Measurements from ENCODE around the gene ADAMTS13.

ADAMTS13 gene

DNA sequence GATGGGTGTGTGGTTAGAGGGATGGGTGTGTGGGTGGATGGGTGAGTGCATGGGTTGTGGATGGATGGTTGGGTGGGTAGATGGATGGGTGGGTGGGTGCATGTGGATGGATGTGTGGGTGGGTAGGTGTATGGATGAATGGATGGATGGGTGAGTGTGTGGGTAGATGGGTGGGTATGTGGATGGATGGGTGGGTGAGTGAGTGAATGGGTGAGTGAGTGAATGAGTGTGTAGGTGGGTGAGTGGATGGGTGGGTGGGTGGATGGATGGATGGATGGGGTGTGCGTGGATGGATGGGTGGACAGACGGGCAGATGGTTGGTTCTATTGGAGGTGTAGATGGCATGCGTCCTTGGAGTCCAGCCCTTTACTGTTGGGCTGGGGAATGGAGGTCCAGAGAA, 28.8 kb upstream of the ADAMTS13 start:
- Histone ChIP-seq H3K9me3 (ENCODE audit: control insufficient read depth, low read length) (peaks cover 4% of the 10 kb centered on the region), H3K4me3 (ENCODE audit: extremely low read depth, insufficient read depth, low read length, poor library complexity, severe bottlenecking) (no peak overlapping the region), H3K4me1 (ENCODE audit: control insufficient read depth, insufficient read depth, low read length, poor library complexity, severe bottlenecking) (no peaks in the 10 kb centered on the region), H3K36me3 (ENCODE audit: control insufficient read depth, insufficient read depth, low read length) (no peaks in the 10 kb centered on the region), H3K27ac (ENCODE audit: low read depth, low read length, severe bottlenecking) (no peak overlapping the region)
- WGBS, 2 experiments (ENCODE audit: insufficient coverage in 2 of 2), result 83 to 92% methylated on average over 2 to 3 of the region's 3 CpGs

DNA sequence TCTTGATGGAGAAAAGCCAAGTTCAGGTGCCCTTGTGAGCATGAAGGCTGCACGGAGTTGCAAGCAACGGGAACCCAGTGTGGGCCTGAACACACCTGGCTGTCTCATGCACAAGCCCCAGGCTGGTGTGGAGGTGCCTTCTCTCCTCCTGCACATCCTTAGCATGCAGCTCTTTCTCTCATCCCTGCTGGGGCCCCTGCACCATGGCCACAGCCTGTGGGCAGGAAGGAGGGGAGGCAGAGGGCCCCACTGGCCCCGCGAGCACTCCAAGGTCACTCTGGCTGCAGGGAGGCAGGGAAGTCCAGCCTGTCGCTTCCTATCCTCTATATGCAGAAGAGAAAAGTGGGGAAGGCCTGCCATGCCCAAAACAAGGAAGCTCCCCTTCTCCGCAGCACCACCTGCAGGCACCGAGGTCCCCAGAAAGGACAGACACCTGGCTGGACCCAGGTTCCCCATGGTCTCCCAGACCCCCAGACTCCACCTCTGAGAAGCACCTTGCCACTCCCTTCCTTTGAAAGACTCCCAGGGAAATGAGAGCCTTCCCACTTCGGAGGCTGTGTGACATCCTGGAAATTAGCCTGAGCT, 27.4 kb upstream of the ADAMTS13 start:
- Histone ChIP-seq H3K9me3 (ENCODE audit: control insufficient read depth, low read length) (peaks cover 4% of the 10 kb centered on the region), H3K36me3 (ENCODE audit: control insufficient read depth, insufficient read depth, low read length) (no peaks in the 10 kb centered on the region), H3K27ac (ENCODE audit: low read depth, low read length, severe bottlenecking) (no peak overlapping the region), H3K4me1 (ENCODE audit: control insufficient read depth, insufficient read depth, low read length, poor library complexity, severe bottlenecking) (no peaks in the 10 kb centered on the region), H3K4me3 (ENCODE audit: extremely low read depth, insufficient read depth, low read length, poor library complexity, severe bottlenecking) (no peak overlapping the region)
- WGBS, 2 experiments (ENCODE audit: insufficient coverage in 2 of 2), result 56 to 75% methylated on average over 6 to 7 of the region's 8 CpGs

DNA sequence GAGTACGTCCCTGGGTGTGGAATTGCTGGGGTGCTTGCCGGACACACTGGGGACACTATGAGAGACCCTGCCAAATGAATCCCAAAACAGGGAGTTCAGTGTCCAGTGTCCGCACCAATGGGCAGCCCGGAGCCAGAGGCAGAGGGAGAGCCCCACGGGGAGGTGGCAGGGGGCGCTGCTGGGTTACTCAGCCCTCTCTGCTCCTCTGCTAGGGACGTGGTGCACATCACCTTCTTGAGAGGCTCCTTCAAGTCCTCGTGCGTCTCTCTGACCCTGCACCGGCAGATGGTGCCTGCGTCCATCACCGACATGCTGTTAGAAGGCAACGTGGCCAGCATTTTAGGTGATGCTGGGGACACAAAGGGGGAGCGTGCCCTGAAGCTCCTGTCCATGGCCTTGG, 25.2 kb upstream of the ADAMTS13 start:
- WGBS, 2 experiments (ENCODE audit: insufficient coverage in 2 of 2), result 35 to 39% methylated on average over 14 of the region's 14 CpGs
- Histone ChIP-seq H3K27ac (ENCODE audit: low read depth, low read length, severe bottlenecking) (no peak overlapping the region), H3K9me3 (ENCODE audit: control insufficient read depth, low read length) (no peaks in the 10 kb centered on the region), H3K4me3 (ENCODE audit: extremely low read depth, insufficient read depth, low read length, poor library complexity, severe bottlenecking) (no peak overlapping the region), H3K36me3 (ENCODE audit: control insufficient read depth, insufficient read depth, low read length) (no peaks in the 10 kb centered on the region), H3K4me1 (ENCODE audit: control insufficient read depth, insufficient read depth, low read length, poor library complexity, severe bottlenecking) (no peaks in the 10 kb centered on the region)

DNA sequence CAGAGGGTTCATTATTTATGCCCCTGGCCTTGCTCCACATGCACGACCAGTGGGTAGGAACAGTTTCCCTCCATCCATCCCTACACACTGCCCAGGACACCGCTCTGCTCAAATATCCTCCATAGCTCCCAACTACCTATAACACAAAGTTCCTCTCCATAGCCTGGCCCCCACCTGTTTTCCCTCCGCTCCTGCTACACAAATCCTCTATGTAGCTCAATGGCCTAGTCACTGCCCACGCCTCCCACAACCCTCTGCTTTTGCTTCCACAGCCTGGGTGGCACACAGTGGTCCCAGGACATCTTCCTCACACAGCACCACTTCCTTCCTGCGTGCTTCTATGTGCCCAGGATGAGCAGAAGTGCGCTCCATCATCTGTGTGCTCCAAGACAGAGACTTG, 24.8 kb upstream of the ADAMTS13 start:
- Histone ChIP-seq H3K36me3 (ENCODE audit: control insufficient read depth, insufficient read depth, low read length) (no peaks in the 10 kb centered on the region), H3K27ac (ENCODE audit: low read depth, low read length, severe bottlenecking) (no peak overlapping the region), H3K4me1 (ENCODE audit: control insufficient read depth, insufficient read depth, low read length, poor library complexity, severe bottlenecking) (no peaks in the 10 kb centered on the region), H3K9me3 (ENCODE audit: control insufficient read depth, low read length) (no peaks in the 10 kb centered on the region), H3K4me3 (ENCODE audit: extremely low read depth, insufficient read depth, low read length, poor library complexity, severe bottlenecking) (no peak overlapping the region)
- WGBS, 2 experiments (ENCODE audit: insufficient coverage in 2 of 2), result 86 to 92% methylated on average over 3 to 6 of the region's 6 CpGs

DNA sequence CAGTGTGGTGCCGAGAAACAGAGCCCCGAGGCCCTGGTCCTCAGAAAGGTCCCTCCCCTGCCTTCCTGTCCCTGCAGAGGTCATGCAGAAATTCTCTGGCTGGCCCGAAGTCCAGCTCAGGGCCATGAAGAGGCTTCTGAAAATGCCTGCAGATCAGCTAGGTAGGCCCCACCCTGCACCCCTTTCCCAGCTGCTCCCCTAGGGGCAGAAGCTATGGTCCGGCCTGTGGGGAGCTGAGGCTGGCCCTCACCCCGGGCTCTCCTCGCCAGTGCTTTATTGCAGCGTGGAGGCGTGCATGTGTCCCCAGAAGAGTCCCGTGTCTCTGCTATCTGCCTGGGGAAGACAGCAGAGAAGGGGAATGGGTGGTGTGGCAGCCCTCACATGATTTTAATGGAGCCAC, 24.3 kb upstream of the ADAMTS13 start:
- Histone ChIP-seq H3K4me3 (ENCODE audit: extremely low read depth, insufficient read depth, low read length, poor library complexity, severe bottlenecking) (no peak overlapping the region), H3K9me3 (ENCODE audit: control insufficient read depth, low read length) (no peaks in the 10 kb centered on the region), H3K36me3 (ENCODE audit: control insufficient read depth, insufficient read depth, low read length) (no peaks in the 10 kb centered on the region), H3K27ac (ENCODE audit: low read depth, low read length, severe bottlenecking) (no peak overlapping the region), H3K4me1 (ENCODE audit: control insufficient read depth, insufficient read depth, low read length, poor library complexity, severe bottlenecking) (no peaks in the 10 kb centered on the region)
- 85 to 89% methylated on average over 3 to 9 of the region's 9 CpGs for WGBS, 2 experiments (ENCODE audit: insufficient coverage in 2 of 2)

DNA sequence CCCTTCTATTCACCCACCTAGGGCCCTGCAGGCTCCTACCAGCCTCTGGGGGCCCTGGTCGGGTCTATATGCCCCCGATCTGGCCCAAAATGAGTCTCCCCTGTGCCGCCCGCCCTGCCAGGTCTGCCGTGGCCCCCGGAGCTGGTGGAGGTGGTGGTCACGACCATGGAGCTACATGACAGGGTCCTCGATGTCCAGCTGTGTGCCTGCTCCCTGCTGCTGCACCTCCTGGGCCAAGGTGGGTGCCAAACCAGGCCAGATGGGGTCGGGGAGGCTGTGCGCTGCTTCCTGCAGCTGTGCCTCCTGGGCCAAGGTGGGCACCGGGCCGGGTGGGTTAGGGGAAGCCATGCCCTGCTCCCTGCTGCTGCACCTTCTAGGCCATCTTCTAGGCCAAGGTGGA, 21.9 kb upstream of the ADAMTS13 start:
- no peaks in the 10 kb centered on the region for H3K9me3 ChIP-seq (ENCODE audit: control insufficient read depth, low read length)
- H3K4me1 ChIP-seq (ENCODE audit: control insufficient read depth, insufficient read depth, low read length, poor library complexity, severe bottlenecking), result no peaks in the 10 kb centered on the region
- no peak overlapping the region for H3K4me3 ChIP-seq (ENCODE audit: extremely low read depth, insufficient read depth, low read length, poor library complexity, severe bottlenecking)
- no peak overlapping the region for H3K27ac ChIP-seq (ENCODE audit: low read depth, low read length, severe bottlenecking)
- 90 to 93% methylated on average over 12 of the region's 12 CpGs for WGBS, 2 experiments (ENCODE audit: insufficient coverage in 2 of 2)
- H3K36me3 ChIP-seq (ENCODE audit: control insufficient read depth, insufficient read depth, low read length), result peaks cover 17% of the 10 kb centered on the region

DNA sequence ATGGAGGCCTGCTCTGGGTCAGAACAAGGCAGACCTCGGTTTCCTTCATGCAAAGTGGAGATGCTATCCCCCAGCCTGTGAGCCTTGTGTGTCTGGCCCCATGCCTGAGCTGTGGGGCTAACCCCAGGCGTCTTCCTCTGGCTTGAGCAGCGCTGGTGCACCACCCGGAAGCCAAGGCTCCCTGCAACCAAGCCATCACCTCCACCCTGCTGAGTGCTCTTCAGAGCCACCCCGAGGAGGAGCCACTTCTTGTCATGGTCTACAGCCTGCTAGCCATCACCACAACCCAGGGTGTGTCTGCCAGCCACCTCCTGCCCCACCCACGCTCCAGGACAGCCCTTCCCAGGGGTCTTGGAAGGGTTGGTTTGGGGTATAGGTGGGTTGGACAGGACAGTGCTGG, 20.6 kb upstream of the ADAMTS13 start:
- no peak overlapping the region for H3K4me3 ChIP-seq (ENCODE audit: extremely low read depth, insufficient read depth, low read length, poor library complexity, severe bottlenecking)
- H3K4me1 ChIP-seq (ENCODE audit: control insufficient read depth, insufficient read depth, low read length, poor library complexity, severe bottlenecking), result no peaks in the 10 kb centered on the region
- 99 to 100% methylated on average over 4 to 6 of the region's 6 CpGs for WGBS, 2 experiments (ENCODE audit: insufficient coverage in 2 of 2)
- no peaks in the 10 kb centered on the region for H3K9me3 ChIP-seq (ENCODE audit: control insufficient read depth, low read length)
- H3K27ac ChIP-seq (ENCODE audit: low read depth, low read length, severe bottlenecking), result no peak overlapping the region
- peaks cover 29% of the 10 kb centered on the region for H3K36me3 ChIP-seq (ENCODE audit: control insufficient read depth, insufficient read depth, low read length)

DNA sequence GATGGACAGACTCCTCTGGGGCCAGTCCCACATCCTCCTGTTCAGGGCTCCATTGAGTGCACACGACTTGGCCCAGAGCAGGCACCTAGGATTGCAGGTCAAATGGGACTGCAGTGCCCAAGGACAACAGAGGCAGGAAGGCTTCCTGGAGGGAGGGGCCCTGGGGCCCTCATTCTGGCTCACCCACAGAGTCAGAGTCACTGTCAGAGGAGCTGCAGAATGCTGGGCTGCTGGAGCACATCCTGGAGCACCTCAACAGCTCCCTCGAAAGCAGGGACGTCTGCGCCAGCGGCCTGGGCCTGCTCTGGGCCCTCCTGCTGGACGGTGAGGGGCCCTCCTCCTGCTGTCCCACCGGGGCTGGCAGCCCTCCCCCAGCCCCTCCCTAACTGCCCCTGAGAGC, 19.5 kb upstream of the ADAMTS13 start:
- no peak overlapping the region for H3K27ac ChIP-seq (ENCODE audit: low read depth, low read length, severe bottlenecking)
- 91 to 97% methylated on average over 3 to 7 of the region's 7 CpGs for WGBS, 2 experiments (ENCODE audit: insufficient coverage in 2 of 2)
- no peaks in the 10 kb centered on the region for H3K4me1 ChIP-seq (ENCODE audit: control insufficient read depth, insufficient read depth, low read length, poor library complexity, severe bottlenecking)
- no peaks in the 10 kb centered on the region for H3K9me3 ChIP-seq (ENCODE audit: control insufficient read depth, low read length)
- H3K36me3 ChIP-seq (ENCODE audit: control insufficient read depth, insufficient read depth, low read length), result peaks cover 38% of the 10 kb centered on the region
- H3K4me3 ChIP-seq (ENCODE audit: extremely low read depth, insufficient read depth, low read length, poor library complexity, severe bottlenecking), result no peak overlapping the region

DNA sequence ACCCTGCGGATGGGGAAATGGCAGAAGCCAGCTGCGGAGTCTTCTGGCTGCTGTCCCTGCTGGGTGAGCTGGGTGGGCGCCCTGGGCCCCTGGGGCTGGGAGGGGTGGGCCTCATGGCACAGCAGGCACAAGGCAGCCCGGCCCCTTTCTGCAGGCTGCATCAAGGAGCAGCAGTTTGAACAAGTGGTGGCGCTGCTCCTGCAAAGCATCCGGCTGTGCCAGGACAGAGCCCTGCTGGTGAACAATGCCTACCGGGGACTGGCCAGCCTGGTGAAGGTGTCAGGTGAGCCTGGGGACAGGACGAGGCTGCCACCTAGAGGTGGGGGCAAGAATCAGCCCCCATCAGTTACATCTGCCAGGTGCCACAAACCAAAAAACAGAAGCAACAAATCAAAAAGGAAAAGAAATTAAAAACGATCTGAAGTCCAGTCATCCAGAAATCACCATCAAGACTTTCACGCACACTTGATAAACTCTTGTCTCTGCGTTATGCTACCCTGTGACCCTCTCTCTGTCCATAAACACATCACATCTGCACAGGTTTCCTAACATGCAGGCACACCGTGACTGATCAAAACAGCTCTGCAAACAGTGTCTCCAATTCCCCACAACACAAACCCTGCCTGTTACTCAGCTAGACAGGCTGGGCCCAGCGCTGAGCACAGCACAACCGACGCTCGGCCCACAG, 18.3 kb upstream of the ADAMTS13 start:
- H3K27ac ChIP-seq (ENCODE audit: low read depth, low read length, severe bottlenecking), result no peak overlapping the region
- no peak overlapping the region for H3K4me3 ChIP-seq (ENCODE audit: extremely low read depth, insufficient read depth, low read length, poor library complexity, severe bottlenecking)
- H3K4me1 ChIP-seq (ENCODE audit: control insufficient read depth, insufficient read depth, low read length, poor library complexity, severe bottlenecking), result no peaks in the 10 kb centered on the region
- H3K9me3 ChIP-seq (ENCODE audit: control insufficient read depth, low read length), result no peaks in the 10 kb centered on the region
- peaks cover 49% of the 10 kb centered on the region for H3K36me3 ChIP-seq (ENCODE audit: control insufficient read depth, insufficient read depth, low read length)
- WGBS, 2 experiments (ENCODE audit: insufficient coverage in 2 of 2), result 87 to 90% methylated on average over 15 of the region's 16 CpGs

DNA sequence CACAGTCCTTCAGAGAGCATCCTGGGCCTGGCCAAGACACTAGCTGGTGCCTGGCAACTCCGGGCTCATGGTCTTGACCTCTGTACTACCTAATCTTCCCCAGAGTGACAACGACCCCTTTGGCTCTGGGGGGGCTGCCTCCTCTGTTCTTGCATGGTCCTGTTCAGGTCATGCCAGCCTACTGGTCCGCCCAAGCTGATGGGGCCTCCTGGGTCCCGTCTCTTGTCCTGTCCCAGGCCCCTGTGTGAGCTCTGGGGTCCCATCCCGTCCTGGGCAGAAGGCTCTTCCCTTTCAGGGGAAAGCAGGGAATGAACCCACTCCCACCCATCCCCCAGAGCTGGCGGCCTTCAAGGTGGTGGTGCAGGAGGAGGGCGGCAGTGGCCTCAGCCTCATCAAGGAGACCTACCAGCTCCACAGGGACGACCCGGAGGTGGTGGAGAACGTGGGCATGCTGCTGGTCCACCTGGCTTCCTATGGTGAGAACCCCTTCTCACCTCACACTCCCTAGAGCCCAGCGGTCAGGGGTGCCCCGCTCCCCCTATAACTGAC, 17.6 kb upstream of the ADAMTS13 start:
- Histone ChIP-seq H3K4me3 (ENCODE audit: extremely low read depth, insufficient read depth, low read length, poor library complexity, severe bottlenecking) (no peak overlapping the region), H3K4me1 (ENCODE audit: control insufficient read depth, insufficient read depth, low read length, poor library complexity, severe bottlenecking) (no peaks in the 10 kb centered on the region), H3K36me3 (ENCODE audit: control insufficient read depth, insufficient read depth, low read length) (peaks cover 56% of the 10 kb centered on the region), H3K27ac (ENCODE audit: low read depth, low read length, severe bottlenecking) (no peak overlapping the region), H3K9me3 (ENCODE audit: control insufficient read depth, low read length) (no peaks in the 10 kb centered on the region)
- 93 to 98% methylated on average over 4 to 7 of the region's 12 CpGs for WGBS, 2 experiments (ENCODE audit: insufficient coverage in 2 of 2)

Measured in mesodermal cell (in vitro differentiated cells).